HCEC 1CT (cell line): ENCODE results near the gene ST7L.
"Not testable (repeated sequence)": the region's sequence is repeated elsewhere in the genome, so short reads cannot be mapped to it uniquely, and the experiment has no call there.

Experiments used
- DNase-seq: peaks from one replicate; pipeline ENCODE4 v3.0.0-alpha.2; 2017

The ST7L gene

DNA sequence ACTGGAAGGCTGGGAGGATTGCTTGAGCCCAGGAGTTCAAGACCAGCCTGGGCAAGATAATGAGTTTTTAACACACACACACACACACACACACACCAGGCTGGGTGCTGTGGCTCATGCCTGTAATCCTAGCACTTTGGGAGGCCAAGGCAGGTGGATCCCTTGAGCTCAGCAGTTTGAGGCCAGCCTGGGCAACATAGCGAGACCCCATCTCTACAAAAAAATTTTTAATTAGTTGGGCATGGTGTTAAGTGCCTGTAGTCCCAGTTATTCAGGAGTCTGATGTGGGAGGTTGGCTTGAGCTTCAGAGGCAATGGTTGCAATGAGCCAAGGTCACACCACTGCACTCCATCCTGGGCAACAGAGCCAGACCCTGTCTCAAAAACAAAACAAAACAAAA lies 132.9 kb downstream of the ST7L start:
- DNase-seq, result not testable (repeated sequence)

DNA sequence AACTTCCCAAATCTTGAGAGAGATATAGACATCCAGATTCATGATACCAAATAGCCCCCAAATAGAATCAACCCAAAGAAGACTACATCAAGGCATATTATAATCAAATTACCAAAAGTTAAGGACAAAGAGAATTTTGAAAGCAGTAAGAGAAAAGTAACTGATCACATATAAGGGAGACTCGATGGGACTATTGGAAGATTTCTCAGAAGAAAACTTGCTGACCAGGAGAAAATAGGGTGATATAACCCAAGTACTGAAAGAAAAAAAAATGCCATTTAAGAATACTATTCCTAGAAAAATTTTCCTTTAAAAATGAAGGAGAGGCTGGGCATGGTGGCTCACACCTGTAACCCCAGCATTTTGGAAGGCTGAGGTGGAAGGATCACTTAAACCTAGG lies 140.6 kb downstream of the ST7L start:
- DNase-seq, result no peak

DNA sequence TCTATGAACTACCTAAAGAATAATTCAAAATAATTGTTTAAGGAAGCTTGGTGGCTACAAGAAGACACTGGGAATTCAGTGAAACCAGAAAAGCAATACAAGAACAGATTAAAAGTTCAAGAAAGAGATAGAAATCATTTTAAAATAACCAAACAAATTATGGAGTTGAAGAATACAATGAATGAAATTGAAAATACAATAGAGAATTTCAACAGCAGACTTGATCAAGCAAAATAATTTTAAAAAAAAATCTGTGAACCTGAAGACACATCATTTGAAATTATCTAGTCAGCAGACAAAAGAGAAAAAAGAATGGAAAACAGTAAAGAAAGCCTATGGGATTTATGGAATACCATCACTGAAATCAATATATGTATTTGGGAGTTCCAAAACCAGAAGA lies 141.4 kb downstream of the ST7L start:
- DNase-seq, result no peak
